ENCODE results near the gene VIPR2.

VIPR2 gene

GRCh38 chr7:159060440-159060839 is 84.2 kb downstream of the VIPR2 start:
- no peak for DNase-seq (ENCODE audit: low spot score)
- Histone ChIP-seq H3K27ac (no peak overlapping the region), H3K4me3 (no peak overlapping the region)
- TF ChIP-seq CTCF (IDR thresholded peaks at IDR 0.05): no peak

- Histone ChIP-seq H3K27ac (no peak overlapping the region), H3K4me3 (no peak overlapping the region)
- no peak for TF ChIP-seq CTCF (IDR thresholded peaks at IDR 0.05)
- DNase-seq (ENCODE audit: low spot score): no peak
Observed at GRCh38 chr7:159059629-159060028, 85.0 kb downstream of the VIPR2 start.

GRCh38 chr7:159057647-159058046 is 87.0 kb downstream of the VIPR2 start:
- no peak overlapping the region for H3K4me3 ChIP-seq
- no peak for TF ChIP-seq CTCF (IDR thresholded peaks at IDR 0.05)
- DNase-seq (ENCODE audit: low spot score): no peak
- no peak overlapping the region for H3K27ac ChIP-seq

GRCh38 chr7:159056737-159057136 is 87.9 kb downstream of the VIPR2 start:
- DNase-seq (ENCODE audit: low spot score): no peak
- H3K4me3 ChIP-seq: no peak overlapping the region
- no peak for TF ChIP-seq CTCF (IDR thresholded peaks at IDR 0.05)

GRCh38 chr7:159051916-159052315 is 92.8 kb downstream of the VIPR2 start:
- TF ChIP-seq CTCF (IDR thresholded peaks at IDR 0.05): no peak
- H3K27ac ChIP-seq: no peak overlapping the region
- no peak overlapping the region for H3K4me3 ChIP-seq
- no peak for DNase-seq (ENCODE audit: low spot score)

More at GRCh38 chr7:159056737-159057136, 87.9 kb downstream of the VIPR2 start:
- H3K27ac ChIP-seq: no peak overlapping the region

GRCh38 chr7:159050704-159051103 is 94.0 kb downstream of the VIPR2 start:
- Histone ChIP-seq H3K4me3 (no peak overlapping the region), H3K27ac (no peak overlapping the region)
- no peak for DNase-seq (ENCODE audit: low spot score)
- TF ChIP-seq CTCF (IDR thresholded peaks at IDR 0.05): no peak

- DNase-seq (ENCODE audit: low spot score): no peak
- H3K4me3 ChIP-seq: no peak overlapping the region
- no peak for TF ChIP-seq CTCF (IDR thresholded peaks at IDR 0.05)
Observed at GRCh38 chr7:159049266-159050025, 95.2 kb downstream of the VIPR2 start.

More at GRCh38 chr7:159049266-159050025, 95.2 kb downstream of the VIPR2 start:
- no peak overlapping the region for H3K27ac ChIP-seq

Measured in coronary artery (tissue), 2 donors.